Omental fat pad (tissue), 4 donors: ENCODE data around the gene AIFM2. TPM values are rescaled to one million over a fixed set of nuclear protein-coding genes. Genes with fewer than 3 reads are reported as not detected.

ENCODE experiments used
- ATAC-seq: fragments of 150-250 bp; one replicate; pipeline ENCODE4 v1.9.1; 2016; ENCODE audit warnings: mild to moderate bottlenecking, moderate library complexity; ENCODE audit not compliant: low FRiP score
- DNase-seq: peaks from one replicate; pipeline ENCODE4 v3.0.0-alpha.2; 2019; ENCODE audit warnings: low spot score
- total RNA-seq, 4 donors: library from RNA; depleted of rRNA; stranded (reverse); fragments of >200 nt; gene quantifications; one replicate each; pipeline ENCODE4 v1.1.0, GENCODE V29; 2016
- TF ChIP-seq, protein P1 (sequence below), 3 donors: fragments of 450-650 bp; IDR thresholded peaks; one replicate each; pipeline ENCODE4 v1.5.1; 2016 to 2017; ENCODE audit warnings: antibody characterized with exemption in 3 of 3, mild to moderate bottlenecking in 3 of 3, moderate library complexity in 2 of 3

The AIFM2 gene
- total RNA-seq, 4 donors from 2014 or later: 32.8 to 118 (median 53.6) TPM

GRCh38 chr10:70139997-70140250 lies 7.3 kb upstream of the AIFM2 start:
- ATAC-seq (no peak), DNase-seq (no peak)
- TF ChIP-seq, protein P1, sequence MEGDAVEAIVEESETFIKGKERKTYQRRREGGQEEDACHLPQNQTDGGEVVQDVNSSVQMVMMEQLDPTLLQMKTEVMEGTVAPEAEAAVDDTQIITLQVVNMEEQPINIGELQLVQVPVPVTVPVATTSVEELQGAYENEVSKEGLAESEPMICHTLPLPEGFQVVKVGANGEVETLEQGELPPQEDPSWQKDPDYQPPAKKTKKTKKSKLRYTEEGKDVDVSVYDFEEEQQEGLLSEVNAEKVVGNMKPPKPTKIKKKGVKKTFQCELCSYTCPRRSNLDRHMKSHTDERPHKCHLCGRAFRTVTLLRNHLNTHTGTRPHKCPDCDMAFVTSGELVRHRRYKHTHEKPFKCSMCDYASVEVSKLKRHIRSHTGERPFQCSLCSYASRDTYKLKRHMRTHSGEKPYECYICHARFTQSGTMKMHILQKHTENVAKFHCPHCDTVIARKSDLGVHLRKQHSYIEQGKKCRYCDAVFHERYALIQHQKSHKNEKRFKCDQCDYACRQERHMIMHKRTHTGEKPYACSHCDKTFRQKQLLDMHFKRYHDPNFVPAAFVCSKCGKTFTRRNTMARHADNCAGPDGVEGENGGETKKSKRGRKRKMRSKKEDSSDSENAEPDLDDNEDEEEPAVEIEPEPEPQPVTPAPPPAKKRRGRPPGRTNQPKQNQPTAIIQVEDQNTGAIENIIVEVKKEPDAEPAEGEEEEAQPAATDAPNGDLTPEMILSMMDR (IDR thresholded peaks at IDR 0.05): no peak

GRCh38 chr10:70139151-70139996 lies 6.7 kb upstream of the AIFM2 start:
- ATAC-seq (no peak), DNase-seq (no peak)
- TF ChIP-seq, protein P1 (IDR thresholded peaks at IDR 0.05): no peak

DNA sequence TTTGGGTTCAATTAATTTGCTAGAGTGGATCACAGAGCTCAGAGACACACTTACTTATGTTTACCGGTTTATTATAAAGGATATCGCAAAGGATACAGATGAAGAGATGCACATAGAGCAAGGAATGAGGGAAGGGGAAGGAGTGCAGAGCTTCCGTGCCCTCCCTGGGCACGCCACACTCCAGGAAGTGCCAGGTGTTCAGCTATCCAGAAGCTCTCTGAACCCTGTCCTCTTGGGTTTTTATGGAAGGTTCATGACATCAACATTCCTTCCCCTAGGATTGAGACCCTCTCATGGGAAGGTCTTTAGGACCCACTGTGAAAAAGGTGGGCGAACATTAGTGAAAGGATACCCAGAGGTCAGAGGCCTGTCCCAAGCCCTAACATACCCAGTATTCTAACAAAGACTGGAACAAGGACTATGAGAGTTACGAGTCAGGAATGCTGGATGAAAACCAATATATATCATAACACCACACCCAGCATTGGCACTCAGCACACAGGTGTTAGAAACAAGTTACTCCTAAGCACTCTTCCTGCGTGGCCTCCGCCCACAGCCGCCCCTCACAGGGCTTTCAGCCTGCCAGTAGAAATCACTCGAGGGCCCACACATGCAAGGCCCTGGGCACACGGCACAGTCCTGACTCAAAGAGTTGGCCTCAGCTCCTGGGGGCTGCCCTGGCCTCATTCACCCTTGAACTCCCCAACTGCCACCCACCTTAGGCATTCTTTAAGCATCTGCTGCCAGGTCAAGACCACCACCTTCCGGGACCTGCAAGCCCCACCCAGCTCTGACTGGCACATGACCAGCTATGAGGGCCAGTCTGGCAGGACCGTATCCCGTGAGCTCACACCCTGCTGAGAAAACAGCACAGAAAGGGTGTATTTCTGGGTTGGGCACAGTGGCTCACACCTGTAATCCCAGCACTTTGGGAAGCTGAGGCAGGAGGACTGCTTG lies 5.6 kb upstream of the AIFM2 start:
- TF ChIP-seq, protein P1 (IDR thresholded peaks at IDR 0.05): no peak
- DNase-seq (no peak), ATAC-seq (no peak)

DNA sequence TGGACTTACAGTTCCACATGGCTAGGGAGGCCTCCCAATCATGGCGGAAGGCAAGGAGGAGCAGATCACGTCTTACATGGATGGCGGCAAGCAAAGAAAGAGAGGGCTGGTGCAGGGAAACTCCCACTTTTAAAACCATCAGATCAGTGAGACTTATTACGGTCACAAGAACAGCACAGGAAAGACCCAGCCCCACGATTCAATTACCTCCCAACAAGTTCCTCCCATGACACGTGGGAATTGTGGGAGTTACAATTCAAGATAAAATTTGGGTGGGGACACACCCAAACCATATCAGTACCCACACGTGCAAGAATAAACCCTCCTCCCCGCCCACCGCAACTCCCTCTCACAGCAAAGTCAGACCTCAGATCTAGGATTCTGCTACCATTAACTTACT lies 4.5 kb upstream of the AIFM2 start:
- ATAC-seq (no peak), DNase-seq (no peak)
- TF ChIP-seq, protein P1 (IDR thresholded peaks at IDR 0.05): no peak

DNA sequence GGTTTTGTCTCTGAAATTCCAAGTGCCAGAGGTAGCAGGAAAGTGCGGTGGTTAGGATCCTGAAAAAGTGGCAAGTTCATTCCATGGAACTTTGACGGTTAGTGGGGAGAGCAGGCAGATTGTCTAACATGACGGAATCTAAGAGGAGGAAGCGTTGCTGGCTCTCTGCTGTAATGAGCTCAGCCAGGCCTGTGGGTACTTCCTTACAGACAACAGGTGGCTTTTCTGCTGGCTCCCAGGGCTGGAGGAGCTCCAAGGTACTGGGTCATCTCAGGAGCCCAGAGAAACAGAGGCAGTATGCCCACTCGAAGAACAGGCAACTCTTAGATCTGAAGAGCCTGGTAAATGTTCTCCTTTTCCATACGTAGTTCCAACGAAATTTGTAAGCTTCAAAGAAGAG lies 3.1 kb upstream of the AIFM2 start:
- TF ChIP-seq, protein P1 (IDR thresholded peaks at IDR 0.05): no peak
- no peak for ATAC-seq
- no peak for DNase-seq

DNA sequence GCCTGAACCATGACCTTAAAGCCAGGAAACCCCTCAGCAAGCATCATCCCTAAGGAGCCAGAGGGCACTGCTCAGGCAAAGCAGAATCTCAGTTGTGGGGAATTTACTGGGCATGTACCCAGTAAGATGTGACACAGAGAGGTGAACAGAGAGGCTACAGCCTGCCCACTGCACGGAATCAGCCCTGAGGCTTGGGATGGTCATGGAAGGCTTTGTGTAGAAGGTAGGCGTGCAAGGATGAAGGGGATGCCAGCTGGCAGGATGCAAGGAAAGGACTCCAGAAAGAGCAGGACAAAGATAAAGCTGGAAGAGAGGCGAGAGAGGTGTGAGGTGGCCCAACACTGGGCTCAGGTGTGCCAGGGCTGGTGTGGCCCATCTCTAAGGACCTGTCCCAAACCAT lies 2.4 kb upstream of the AIFM2 start:
- TF ChIP-seq, protein P1 (IDR thresholded peaks at IDR 0.05): no peak
- ATAC-seq: no peak
- DNase-seq: no peak
